ENCODE data around the gene IFNGR1.
A peak's percentile ranks its signal among the peaks of the same experiment; 100 is the strongest.
"Not testable (repeated sequence)": the region's sequence is repeated elsewhere in the genome, so short reads cannot be mapped to it uniquely, and the experiment has no call there.

Gene IFNGR1

DNA sequence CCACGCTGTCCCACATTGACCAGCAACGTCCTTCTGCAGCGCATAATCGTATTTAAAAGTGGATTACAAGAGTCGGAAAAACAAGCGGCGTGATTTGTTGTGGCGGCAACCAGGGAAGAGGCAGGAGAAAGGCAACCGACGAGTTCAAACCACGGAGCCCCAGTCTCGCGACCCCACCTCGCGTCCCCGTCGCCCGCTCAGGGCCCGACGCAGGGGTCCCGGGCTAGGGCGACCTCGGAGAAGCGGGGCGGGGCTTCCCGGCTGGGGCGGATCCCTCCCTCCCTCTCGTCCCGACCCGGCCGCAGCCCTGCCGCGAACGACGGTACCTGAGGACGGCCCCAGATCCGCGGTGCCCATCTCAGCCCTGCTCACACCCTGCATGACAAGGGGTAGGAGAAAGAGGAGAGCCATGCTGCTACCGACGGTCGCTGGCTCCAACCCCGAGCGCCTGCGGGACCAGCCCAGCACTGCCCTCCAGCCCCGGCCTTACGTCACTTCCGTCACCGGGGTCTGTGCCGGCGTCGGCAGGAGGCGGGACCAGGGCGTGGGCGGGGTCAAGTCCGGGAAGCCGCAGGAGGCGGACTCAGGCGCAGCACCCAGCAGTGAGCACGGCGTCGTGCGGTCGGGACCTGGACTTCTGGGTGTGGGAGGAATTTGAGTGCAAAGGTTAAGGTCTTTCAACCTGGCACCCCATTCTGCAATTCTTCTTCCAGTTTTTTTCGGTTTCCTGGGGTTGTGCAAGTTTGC lies at the start of gene IFNGR1:
TSS of gene IFNGR1 (minus strand) at position 469 of the 747 bp plus-strand sequence. CDS start at position 411, 58 bp downstream.
- peak; percentile 86 for DNase-seq (ENCODE audit: low read depth)

- DNase-seq (ENCODE audit: low read depth), result no peak
Measured at GRCh38 chr6:137268911-137269310, 49.7 kb upstream of the IFNGR1 start.

- DNase-seq (ENCODE audit: low read depth), result no peak
Measured at GRCh38 chr6:137266309-137266586, 47.1 kb upstream of the IFNGR1 start.

DNA sequence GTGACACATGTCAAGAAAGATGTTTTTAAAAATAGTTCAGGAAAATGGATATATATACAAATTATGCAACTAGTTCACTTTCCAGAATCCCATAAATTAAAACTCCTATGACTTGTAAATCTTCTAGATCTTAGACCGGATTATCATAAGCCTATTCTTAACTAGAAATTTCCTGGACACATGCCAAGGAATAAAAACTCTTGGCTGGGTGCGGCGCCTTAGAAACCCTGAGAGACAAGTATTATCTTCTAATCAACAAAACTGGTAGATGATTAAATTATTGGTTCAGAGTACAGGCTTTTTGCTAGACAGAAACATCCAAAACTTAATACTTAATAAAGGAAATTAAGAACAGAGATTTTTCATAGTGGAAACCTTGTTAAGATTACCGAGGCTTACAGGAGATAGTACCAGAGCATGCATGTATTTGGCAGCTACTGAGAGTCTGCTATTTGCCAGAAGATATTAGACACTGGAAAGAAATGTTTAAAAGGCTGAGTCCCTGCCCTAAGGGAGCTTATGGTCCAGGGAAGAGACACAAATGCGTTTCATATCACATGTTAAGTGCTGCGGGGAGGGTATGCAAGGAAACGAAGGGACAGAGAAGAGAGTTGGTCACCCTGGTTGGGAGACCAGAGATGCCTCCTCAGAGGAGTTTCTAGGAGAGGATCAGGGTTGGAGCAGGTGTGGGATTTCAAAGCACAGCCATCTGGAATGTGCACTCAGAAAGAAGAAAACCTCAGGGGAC lies 46.5 kb upstream of the IFNGR1 start:
- DNase-seq (ENCODE audit: low read depth), result no peak

- DNase-seq (ENCODE audit: low read depth), result no peak
Measured at GRCh38 chr6:137264311-137265075, 45.3 kb upstream of the IFNGR1 start.

GRCh38 chr6:137261761-137262160 lies 42.6 kb upstream of the IFNGR1 start:
- DNase-seq (ENCODE audit: low read depth), result no peak

DNA sequence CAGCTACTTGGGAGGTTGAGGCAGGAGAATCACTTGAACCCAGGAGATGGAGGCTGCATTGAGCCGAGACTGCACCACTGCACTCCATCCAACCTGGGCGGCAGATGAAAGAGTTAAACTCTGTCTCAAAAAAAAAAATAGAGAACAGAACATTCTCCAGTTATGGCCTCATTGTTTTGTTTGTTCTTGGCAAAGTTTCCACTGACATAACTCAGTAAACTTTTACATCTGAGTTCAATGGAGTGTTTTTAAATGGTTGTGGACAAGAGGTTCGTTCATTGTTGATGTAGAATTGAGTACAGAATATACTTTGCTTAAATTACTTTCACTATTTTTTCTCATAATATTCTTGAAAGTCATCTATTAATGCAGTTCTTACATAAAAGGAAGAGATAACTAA lies 42.2 kb upstream of the IFNGR1 start:
- DNase-seq (ENCODE audit: low read depth), result no peak

- no peak for DNase-seq (ENCODE audit: low read depth)
Measured at GRCh38 chr6:137260217-137260616, 41.0 kb upstream of the IFNGR1 start.

DNA sequence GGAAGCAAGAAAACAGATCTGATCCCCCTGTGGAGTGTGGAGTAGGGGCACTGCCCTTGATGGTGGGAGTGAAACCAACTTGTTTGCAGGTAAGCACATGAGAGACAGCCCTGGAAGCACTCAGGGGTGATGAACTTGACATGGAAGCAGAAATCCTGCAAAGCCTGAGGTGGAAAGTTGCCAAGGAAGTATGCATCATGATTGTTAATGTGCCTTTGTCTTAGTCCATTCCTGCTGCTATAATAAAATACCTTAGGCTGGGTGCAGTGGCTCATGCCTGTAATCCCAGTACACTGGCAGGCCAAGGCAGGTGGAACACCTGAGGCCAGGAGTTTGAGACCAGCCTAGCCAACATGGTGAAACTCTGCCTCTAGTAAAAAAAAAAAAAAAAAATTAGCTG lies 40.2 kb upstream of the IFNGR1 start:
- no peak for DNase-seq (ENCODE audit: low read depth)

GRCh38 chr6:137258170-137258569 lies 39.0 kb upstream of the IFNGR1 start:
- DNase-seq (ENCODE audit: low read depth), result no peak

GRCh38 chr6:137256350-137257103 lies 37.3 kb upstream of the IFNGR1 start:
- DNase-seq (ENCODE audit: low read depth), result no peak

GRCh38 chr6:137254966-137255365 lies 35.8 kb upstream of the IFNGR1 start:
- DNase-seq (ENCODE audit: low read depth), result no peak

- DNase-seq (ENCODE audit: low read depth), result not testable (repeated sequence)
Measured at GRCh38 chr6:137254430-137254829, 35.2 kb upstream of the IFNGR1 start.

DNA sequence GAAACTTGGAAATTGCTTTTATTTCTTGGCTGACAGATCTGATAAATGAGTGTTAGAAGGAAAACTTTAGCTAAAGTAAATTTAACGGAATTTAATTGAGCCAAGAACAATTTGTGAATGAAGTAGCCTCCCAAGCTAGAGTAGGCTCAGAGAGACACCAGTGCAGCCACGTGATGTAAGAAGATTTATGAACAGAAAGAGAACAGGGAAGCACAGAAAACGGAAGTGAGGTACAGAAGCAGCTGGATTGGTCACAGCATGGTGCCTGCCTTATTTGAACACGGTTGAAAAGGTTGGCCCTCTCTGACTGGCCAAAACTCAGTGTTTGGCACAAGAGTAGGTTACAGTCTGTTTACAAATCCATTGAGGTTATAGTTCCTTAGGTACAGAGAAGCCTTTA lies 29.5 kb upstream of the IFNGR1 start:
- no peak for DNase-seq (ENCODE audit: low read depth)

- no peak for DNase-seq (ENCODE audit: low read depth)
Measured at GRCh38 chr6:137247724-137248123, 28.5 kb upstream of the IFNGR1 start.

GRCh38 chr6:137246791-137247202 lies 27.6 kb upstream of the IFNGR1 start:
- no peak for DNase-seq (ENCODE audit: low read depth)

DNA sequence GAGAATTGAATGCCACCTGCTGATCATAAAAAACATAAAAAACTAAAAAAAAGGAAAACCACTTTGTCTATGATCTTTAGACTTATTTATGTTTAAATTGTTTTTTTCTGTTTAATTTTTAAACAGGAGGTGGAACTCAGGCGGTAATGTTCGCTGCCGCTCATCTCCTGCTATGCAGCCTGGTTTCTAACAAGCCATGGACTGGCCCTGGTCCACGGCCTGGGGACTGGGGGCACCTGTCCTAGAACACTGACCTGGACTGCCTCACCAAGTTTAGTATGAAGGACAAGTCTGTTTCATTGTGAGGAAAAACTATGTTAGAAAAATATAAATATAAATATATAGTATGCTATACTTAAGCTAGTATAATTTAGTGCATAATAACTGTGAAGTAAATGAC lies 27.0 kb upstream of the IFNGR1 start:
- DNase-seq (ENCODE audit: low read depth), result no peak

- no peak for DNase-seq (ENCODE audit: low read depth)
Measured at GRCh38 chr6:137241481-137242038, 22.4 kb upstream of the IFNGR1 start.

DNA sequence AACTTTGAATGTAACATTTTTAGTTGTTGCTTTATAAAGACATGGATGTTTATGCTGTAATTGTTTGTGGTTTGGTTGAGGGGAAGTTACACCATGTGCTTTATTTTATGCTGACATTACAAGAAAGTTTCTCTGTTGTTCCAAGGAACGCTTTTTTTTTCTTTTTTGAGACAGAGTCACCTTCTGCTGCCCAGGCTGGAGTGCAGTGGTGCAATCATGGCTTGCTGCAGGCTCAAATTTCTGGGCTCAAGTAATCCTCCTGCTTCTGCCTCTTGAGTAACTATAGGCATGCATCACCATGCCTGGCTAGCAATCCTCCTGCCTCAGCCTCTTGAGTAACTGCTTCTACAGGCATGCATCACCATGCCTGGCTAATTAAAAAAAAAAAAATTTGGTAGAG lies 21.0 kb upstream of the IFNGR1 start:
- peak; percentile 93 for DNase-seq (ENCODE audit: low read depth)

- no peak for DNase-seq (ENCODE audit: low read depth)
Measured at GRCh38 chr6:137237413-137238170, 18.4 kb upstream of the IFNGR1 start.
